ENCODE data around the gene GPRC5C. TPM values are rescaled to one million over a fixed set of nuclear protein-coding genes. Genes with fewer than 3 reads are reported as not detected.

GPRC5C gene
- total and polyA plus RNA-seq, 2 of the 13 experiments (the other 11 are each of a cell fraction or from before 2014, with no cell fraction given), result 85.6 to 300 TPM

GRCh38 chr17:74430706-74431567, 951 bp upstream of the GPRC5C start (continued):
- TF ChIP-seq PRDM10 (CRISPR knock-in tag; IDR thresholded peaks at IDR 0.05; ENCODE audit: low read depth), result peak; percentile 44; the same call in 1 of the 2 replicates
- TF ChIP-seq ZNF577 (CRISPR knock-in tag; IDR thresholded peaks at IDR 0.05; ENCODE audit: borderline replicate concordance, low read depth), result no peak
- no peak for TF ChIP-seq JUN (CRISPR knock-in tag; IDR thresholded peaks at IDR 0.05)
- no peak; the same call in none of the 2 replicates for TF ChIP-seq ZNF740 (CRISPR knock-in tag; IDR thresholded peaks at IDR 0.05)
- TF ChIP-seq ZNF879 (CRISPR knock-in tag; IDR thresholded peaks at IDR 0.05), result 0 out of 2 replicates have a peak, but pooled peaks have one; percentile 26
- TF ChIP-seq, protein P1, sequence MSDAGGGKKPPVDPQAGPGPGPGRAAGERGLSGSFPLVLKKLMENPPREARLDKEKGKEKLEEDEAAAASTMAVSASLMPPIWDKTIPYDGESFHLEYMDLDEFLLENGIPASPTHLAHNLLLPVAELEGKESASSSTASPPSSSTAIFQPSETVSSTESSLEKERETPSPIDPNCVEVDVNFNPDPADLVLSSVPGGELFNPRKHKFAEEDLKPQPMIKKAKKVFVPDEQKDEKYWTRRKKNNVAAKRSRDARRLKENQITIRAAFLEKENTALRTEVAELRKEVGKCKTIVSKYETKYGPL (CRISPR knock-in tag; IDR thresholded peaks at IDR 0.05), result peak; percentile 55; the same call in 1 of the 2 replicates
- TF ChIP-seq ZBTB8A (CRISPR knock-in tag; IDR thresholded peaks at IDR 0.05; ENCODE audit: borderline replicate concordance, low read depth), result peak; percentile 92; the same call in 1 of the 2 replicates
- no peak; the same call in 1 of the 2 replicates for TF ChIP-seq ZNF572 (CRISPR knock-in tag; IDR thresholded peaks at IDR 0.05)
- TF ChIP-seq SRF (IDR thresholded peaks at IDR 0.05; ENCODE audit: low read depth, low read length), result no peak
- TF ChIP-seq MLLT10 (CRISPR knock-in tag; IDR thresholded peaks at IDR 0.05), result no peak
- TF ChIP-seq YEATS2 (CRISPR knock-in tag; IDR thresholded peaks at IDR 0.05; ENCODE audit: borderline replicate concordance), result peak; percentile 36; the same call in 1 of the 2 replicates
- TF ChIP-seq, protein P2, sequence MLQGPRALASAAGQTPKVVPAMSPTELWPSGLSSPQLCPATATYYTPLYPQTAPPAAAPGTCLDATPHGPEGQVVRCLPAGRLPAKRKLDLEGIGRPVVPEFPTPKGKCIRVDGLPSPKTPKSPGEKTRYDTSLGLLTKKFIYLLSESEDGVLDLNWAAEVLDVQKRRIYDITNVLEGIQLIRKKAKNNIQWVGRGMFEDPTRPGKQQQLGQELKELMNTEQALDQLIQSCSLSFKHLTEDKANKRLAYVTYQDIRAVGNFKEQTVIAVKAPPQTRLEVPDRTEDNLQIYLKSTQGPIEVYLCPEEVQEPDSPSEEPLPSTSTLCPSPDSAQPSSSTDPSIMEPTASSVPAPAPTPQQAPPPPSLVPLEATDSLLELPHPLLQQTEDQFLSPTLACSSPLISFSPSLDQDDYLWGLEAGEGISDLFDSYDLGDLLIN (CRISPR knock-in tag; IDR thresholded peaks at IDR 0.05; ENCODE audit: borderline replicate concordance), result no peak; the same call in 1 of the 2 replicates
- no peak for TF ChIP-seq ZBTB33 (CRISPR knock-in tag; IDR thresholded peaks at IDR 0.05)
- TF ChIP-seq ZNF343 (CRISPR knock-in tag; IDR thresholded peaks at IDR 0.05), result peak; percentile 69; the same call in 1 of the 2 replicates
- no peak for TF ChIP-seq JARID2 (CRISPR knock-in tag; IDR thresholded peaks at IDR 0.05; ENCODE audit: insufficient replicate concordance)
- TF ChIP-seq SOX13 (IDR thresholded peaks at IDR 0.05), result peak; percentile 16; the same call in 1 of the 2 replicates
- peak in 1 of 2 experiments; percentile 67; a peak in 2 of 4 replicates for TF ChIP-seq SOX13 (CRISPR knock-in tag; conservative IDR thresholded peaks at IDR 0.05 in 1 of 2, IDR thresholded peaks at IDR 0.05 in 1 of 2)

All from HepG2 (cell line).